Measurements from ENCODE around the gene CATSPER3.

- TF ChIP-seq CTCF (IDR thresholded peaks at IDR 0.05) (no peak), POLR2A (IDR thresholded peaks at IDR 0.05) (no peak)
Observed at GRCh38 chr5:134932508-134932907, 35.2 kb upstream of the CATSPER3 start.
